Measurements from ENCODE around the gene PARVB.
"Not testable (repeated sequence)": the region's sequence is repeated elsewhere in the genome, so short reads cannot be mapped to it uniquely, and the experiment has no call there.

PARVB gene

DNA sequence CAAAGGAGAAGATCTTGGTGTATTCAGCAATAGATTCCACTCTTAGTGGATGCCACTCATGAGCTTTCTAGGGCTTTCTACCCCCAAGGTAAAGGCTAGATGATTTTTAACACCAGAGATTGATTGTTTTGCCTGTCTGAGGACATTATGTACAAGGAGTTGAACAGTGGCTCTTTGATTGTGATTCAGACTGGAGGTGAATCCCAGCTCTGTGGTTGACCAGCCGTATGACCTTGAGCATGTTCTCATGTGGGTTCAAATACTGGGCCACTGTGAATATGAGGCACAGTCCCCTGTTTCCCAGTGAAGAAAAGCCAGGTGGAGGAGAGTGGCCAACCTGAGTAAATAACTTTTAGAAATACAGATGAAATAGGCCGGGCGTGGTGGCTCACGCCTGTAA is 24.0 kb upstream of the PARVB start:
- Histone ChIP-seq H3K4me3 (ENCODE audit: low read depth in 1 of 2, low read length in 2 of 2) (no peak overlapping the region), H3K9me3 (ENCODE audit: control insufficient read depth in 1 of 2, low read length in 2 of 2) (no peaks in the 10 kb centered on the region), H3K27ac (ENCODE audit: low read length) (no peak overlapping the region), H3K27me3 (ENCODE audit: low read depth, low read length) (no peaks in the 10 kb centered on the region), H3K4me1 (ENCODE audit: control insufficient read depth in 1 of 2, insufficient read depth in 2 of 2, low read length in 2 of 2) (no peaks in the 10 kb centered on the region), H3K36me3 (ENCODE audit: control insufficient read depth in 1 of 2, insufficient read depth in 2 of 2, low read length in 2 of 2) (peaks cover 10 to 42% of the 10 kb centered on the region in 2 donors)

DNA sequence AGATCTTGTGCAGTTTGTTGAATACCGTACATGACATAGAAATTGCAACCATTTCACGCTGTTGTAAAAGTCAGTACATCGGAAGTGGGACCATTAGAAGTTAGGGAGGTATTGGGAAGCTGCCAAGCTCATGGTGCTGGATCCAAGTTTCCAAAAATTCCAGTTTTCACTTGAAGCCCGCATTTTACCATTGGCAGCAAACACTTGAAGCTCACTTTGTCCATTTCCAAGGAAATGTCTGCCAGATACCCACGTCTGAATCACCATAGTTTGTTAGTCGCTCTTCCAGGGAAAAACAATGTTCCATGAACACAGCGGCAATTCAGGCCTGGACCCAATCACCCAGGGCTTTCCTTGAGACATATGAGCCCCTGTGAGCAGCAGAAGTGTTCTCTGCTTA is 22.6 kb upstream of the PARVB start:
- Histone ChIP-seq H3K27me3 (ENCODE audit: low read depth, low read length) (no peaks in the 10 kb centered on the region), H3K9me3 (ENCODE audit: control insufficient read depth in 1 of 2, low read length in 2 of 2) (no peaks in the 10 kb centered on the region), H3K4me3 (ENCODE audit: low read depth in 1 of 2, low read length in 2 of 2) (no peak overlapping the region), H3K27ac (ENCODE audit: low read length) (no peak overlapping the region), H3K4me1 (ENCODE audit: control insufficient read depth in 1 of 2, insufficient read depth in 2 of 2, low read length in 2 of 2) (no peaks in the 10 kb centered on the region), H3K36me3 (ENCODE audit: control insufficient read depth in 1 of 2, insufficient read depth in 2 of 2, low read length in 2 of 2) (peaks cover 9 to 30% of the 10 kb centered on the region in 2 donors)

DNA sequence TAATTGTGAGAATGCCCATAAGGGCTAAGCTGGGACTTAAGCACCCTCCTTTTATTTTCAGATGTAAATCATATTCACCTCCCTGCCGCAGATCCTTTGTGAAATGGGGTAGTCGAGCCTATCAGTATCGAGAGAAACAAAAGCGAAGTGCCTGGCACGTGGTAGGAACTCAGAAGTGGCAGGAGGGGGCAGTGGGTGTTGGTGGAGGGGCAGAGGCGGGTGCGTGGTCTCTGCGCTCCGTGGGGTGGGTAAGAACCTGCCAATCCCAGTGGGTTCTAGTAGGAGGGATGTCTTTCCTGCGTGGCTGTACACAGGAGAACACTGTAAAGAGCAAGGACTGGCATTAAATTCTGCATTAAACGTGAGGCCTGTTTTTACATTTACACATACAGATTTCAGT is 21.8 kb upstream of the PARVB start:
- no peaks in the 10 kb centered on the region for H3K9me3 ChIP-seq (ENCODE audit: control insufficient read depth in 1 of 2, low read length in 2 of 2)
- H3K4me1 ChIP-seq (ENCODE audit: control insufficient read depth in 1 of 2, insufficient read depth in 2 of 2, low read length in 2 of 2): no peaks in the 10 kb centered on the region
- H3K36me3 ChIP-seq (ENCODE audit: control insufficient read depth in 1 of 2, insufficient read depth in 2 of 2, low read length in 2 of 2): peaks cover 2 to 22% of the 10 kb centered on the region in 2 donors
- H3K27ac ChIP-seq (ENCODE audit: low read length): no peak overlapping the region
- no peak overlapping the region for H3K4me3 ChIP-seq (ENCODE audit: low read depth in 1 of 2, low read length in 2 of 2)
- H3K27me3 ChIP-seq (ENCODE audit: low read depth, low read length): no peaks in the 10 kb centered on the region

DNA sequence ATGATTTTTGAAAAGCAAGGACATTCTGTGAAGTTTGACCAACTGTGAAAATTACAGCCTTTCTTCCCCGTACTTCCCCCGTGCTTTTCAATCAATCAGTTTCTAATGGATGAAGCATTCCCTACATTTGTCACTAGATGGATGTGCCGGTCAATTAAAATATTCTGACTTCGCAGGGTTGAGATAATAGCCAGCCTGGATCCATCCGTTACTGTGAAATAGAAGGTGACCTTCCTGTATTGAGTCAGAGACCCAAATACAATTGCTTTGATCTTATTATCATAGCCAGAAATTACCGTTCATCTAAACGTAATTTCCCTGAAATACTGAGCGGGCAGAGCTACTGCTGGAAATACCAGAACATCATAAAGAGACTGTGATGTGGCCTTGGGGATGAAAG is 21.1 kb upstream of the PARVB start:
- Histone ChIP-seq H3K9me3 (ENCODE audit: control insufficient read depth in 1 of 2, low read length in 2 of 2) (no peaks in the 10 kb centered on the region), H3K27ac (ENCODE audit: low read length) (no peak overlapping the region), H3K27me3 (ENCODE audit: low read depth, low read length) (no peaks in the 10 kb centered on the region), H3K4me3 (ENCODE audit: low read depth in 1 of 2, low read length in 2 of 2) (no peak overlapping the region), H3K36me3 (ENCODE audit: control insufficient read depth in 1 of 2, insufficient read depth in 2 of 2, low read length in 2 of 2) (peaks cover 0 to 15% of the 10 kb centered on the region in 2 donors), H3K4me1 (ENCODE audit: control insufficient read depth in 1 of 2, insufficient read depth in 2 of 2, low read length in 2 of 2) (no peaks in the 10 kb centered on the region)

DNA sequence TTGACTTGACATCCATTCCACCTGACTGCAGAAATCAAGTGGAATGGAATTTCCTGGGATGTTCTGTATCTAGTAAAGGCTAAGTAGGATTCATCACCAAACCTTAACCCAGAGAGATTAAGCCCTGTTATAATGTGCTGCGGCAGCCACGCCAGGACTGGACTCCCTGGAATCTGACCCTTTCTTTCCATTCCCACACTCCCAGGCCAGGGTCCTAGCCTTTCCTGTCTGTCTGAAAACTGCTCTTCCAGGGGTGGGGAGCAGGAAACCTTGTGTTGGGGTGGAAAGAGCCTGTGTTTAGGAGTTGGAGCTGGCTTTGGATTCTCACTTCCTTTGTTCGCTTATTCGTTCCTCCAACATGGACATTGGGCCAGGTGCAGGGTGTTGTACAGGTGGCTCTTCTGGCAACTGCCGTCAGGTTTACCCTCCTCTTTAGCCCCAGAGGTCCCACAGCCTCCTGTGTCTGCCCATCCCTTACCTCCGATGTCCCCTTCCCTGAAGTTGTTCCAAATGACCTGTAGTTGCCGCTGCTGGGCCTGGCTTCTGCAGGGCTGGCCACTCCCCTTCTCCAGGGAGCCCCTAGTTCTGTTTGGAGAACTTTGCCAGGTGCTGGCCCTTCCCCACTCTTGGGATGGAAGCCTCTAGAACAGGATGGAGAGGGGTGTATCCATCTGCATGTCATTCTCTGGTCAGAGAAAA is 20.5 kb upstream of the PARVB start:
- no peaks in the 10 kb centered on the region for H3K9me3 ChIP-seq (ENCODE audit: control insufficient read depth in 1 of 2, low read length in 2 of 2)
- no peak overlapping the region for H3K4me3 ChIP-seq (ENCODE audit: low read depth in 1 of 2, low read length in 2 of 2)
- peaks cover 0 to 10% of the 10 kb centered on the region in 2 donors for H3K36me3 ChIP-seq (ENCODE audit: control insufficient read depth in 1 of 2, insufficient read depth in 2 of 2, low read length in 2 of 2)
- no peak overlapping the region for H3K27ac ChIP-seq (ENCODE audit: low read length)
- no peaks in the 10 kb centered on the region for H3K27me3 ChIP-seq (ENCODE audit: low read depth, low read length)
- no peaks in the 10 kb centered on the region for H3K4me1 ChIP-seq (ENCODE audit: control insufficient read depth in 1 of 2, insufficient read depth in 2 of 2, low read length in 2 of 2)

DNA sequence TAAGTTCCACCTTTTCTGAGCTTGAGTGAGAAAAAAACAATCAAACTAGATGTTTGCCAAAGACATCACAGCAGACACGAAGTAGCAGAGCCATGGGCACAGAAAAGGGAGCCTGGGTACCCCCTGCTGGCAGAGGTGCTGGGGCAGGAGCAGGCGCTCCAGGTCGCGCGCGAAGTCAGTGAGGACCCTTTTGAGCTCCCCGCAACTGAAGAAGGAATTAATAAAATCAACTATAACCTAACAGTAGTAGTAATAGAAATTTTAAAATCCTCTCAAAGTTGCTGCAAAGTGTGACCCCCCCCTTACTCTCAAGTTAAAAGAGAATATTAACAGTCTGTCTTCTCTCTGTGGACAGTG is 20.0 kb upstream of the PARVB start:
- no peaks in the 10 kb centered on the region for H3K4me1 ChIP-seq (ENCODE audit: control insufficient read depth in 1 of 2, insufficient read depth in 2 of 2, low read length in 2 of 2)
- H3K27me3 ChIP-seq (ENCODE audit: low read depth, low read length): no peaks in the 10 kb centered on the region
- no peaks in the 10 kb centered on the region for H3K9me3 ChIP-seq (ENCODE audit: control insufficient read depth in 1 of 2, low read length in 2 of 2)
- H3K4me3 ChIP-seq (ENCODE audit: low read depth in 1 of 2, low read length in 2 of 2): no peak overlapping the region
- H3K36me3 ChIP-seq (ENCODE audit: control insufficient read depth in 1 of 2, insufficient read depth in 2 of 2, low read length in 2 of 2): peaks cover 0 to 4% of the 10 kb centered on the region in 2 donors
- no peak overlapping the region for H3K27ac ChIP-seq (ENCODE audit: low read length)

DNA sequence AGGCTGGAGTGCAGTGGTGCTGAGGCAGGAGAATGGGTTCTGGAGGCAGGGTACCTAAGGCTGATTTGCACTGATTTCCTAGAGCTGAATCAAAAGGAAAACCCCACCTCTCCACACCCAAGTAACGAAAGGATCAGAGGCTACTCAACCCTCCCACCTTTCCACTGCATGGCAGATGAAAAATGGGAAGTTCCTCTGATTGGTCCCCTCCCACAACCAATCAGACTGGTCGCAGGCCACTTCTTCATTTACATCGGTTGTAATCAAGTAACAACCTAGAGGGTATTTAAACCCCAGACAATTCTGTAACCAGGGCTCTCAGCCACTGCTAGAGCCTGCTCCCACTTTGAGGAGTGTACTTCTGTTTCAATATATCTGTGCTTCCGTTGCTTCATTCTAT is 18.6 kb upstream of the PARVB start:
- Histone ChIP-seq H3K4me1 (ENCODE audit: control insufficient read depth in 1 of 2, insufficient read depth in 2 of 2, low read length in 2 of 2) (no peaks in the 10 kb centered on the region), H3K27ac (ENCODE audit: low read length) (no peak overlapping the region), H3K9me3 (ENCODE audit: control insufficient read depth in 1 of 2, low read length in 2 of 2) (no peaks in the 10 kb centered on the region), H3K36me3 (ENCODE audit: control insufficient read depth in 1 of 2, insufficient read depth in 2 of 2, low read length in 2 of 2) (no peaks in the 10 kb centered on the region), H3K27me3 (ENCODE audit: low read depth, low read length) (no peaks in the 10 kb centered on the region), H3K4me3 (ENCODE audit: low read depth in 1 of 2, low read length in 2 of 2) (no peak overlapping the region)

DNA sequence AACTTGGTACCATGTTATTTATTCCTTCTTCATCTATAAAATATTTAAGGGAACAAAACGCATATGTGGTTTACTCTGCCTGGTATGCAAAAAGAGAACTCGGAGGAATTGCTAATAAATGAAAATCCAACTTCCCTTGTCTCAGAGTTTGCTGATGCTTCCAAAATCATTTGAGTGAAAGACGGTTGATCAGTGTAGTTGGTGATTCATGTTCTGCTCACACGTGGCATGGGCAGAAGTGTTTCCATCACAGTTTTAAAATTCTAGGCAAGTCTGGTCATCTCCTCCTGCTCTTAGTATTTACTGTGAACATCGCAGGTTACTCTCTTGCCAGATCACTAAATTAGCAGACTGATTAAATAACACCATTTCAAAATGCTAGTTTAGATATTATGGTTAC is 11.9 kb upstream of the PARVB start:
- no peaks in the 10 kb centered on the region for H3K9me3 ChIP-seq (ENCODE audit: control insufficient read depth in 1 of 2, low read length in 2 of 2)
- no peaks in the 10 kb centered on the region for H3K36me3 ChIP-seq (ENCODE audit: control insufficient read depth in 1 of 2, insufficient read depth in 2 of 2, low read length in 2 of 2)
- no peak overlapping the region for H3K27ac ChIP-seq (ENCODE audit: low read length)
- no peak overlapping the region for H3K4me3 ChIP-seq (ENCODE audit: low read depth in 1 of 2, low read length in 2 of 2)
- H3K4me1 ChIP-seq (ENCODE audit: control insufficient read depth in 1 of 2, insufficient read depth in 2 of 2, low read length in 2 of 2): no peaks in the 10 kb centered on the region
- H3K27me3 ChIP-seq (ENCODE audit: low read depth, low read length): no peaks in the 10 kb centered on the region

DNA sequence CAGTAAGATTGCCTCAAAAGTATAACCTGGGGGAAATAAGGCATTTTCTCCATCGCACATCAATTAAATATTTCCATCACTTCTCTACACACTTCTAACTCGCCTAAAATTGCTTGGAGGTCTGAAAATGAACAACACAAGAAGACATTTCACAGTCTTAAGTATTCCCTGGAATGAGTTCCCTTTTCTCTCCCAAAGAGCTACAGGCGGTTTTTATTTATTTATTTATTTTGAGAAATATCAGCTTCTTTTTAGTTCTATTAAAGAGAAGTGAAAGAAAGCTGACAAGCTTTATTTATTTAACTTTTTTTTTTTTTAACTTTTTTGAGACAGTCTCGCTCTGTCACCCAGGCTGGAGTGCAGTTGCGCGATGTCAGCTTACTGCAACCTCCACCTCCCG is 11.5 kb upstream of the PARVB start:
- no peaks in the 10 kb centered on the region for H3K36me3 ChIP-seq (ENCODE audit: control insufficient read depth in 1 of 2, insufficient read depth in 2 of 2, low read length in 2 of 2)
- H3K9me3 ChIP-seq (ENCODE audit: control insufficient read depth in 1 of 2, low read length in 2 of 2): no peaks in the 10 kb centered on the region
- no peak overlapping the region for H3K27ac ChIP-seq (ENCODE audit: low read length)
- H3K4me3 ChIP-seq (ENCODE audit: low read depth in 1 of 2, low read length in 2 of 2): no peak overlapping the region
- no peaks in the 10 kb centered on the region for H3K27me3 ChIP-seq (ENCODE audit: low read depth, low read length)
- no peaks in the 10 kb centered on the region for H3K4me1 ChIP-seq (ENCODE audit: control insufficient read depth in 1 of 2, insufficient read depth in 2 of 2, low read length in 2 of 2)

DNA sequence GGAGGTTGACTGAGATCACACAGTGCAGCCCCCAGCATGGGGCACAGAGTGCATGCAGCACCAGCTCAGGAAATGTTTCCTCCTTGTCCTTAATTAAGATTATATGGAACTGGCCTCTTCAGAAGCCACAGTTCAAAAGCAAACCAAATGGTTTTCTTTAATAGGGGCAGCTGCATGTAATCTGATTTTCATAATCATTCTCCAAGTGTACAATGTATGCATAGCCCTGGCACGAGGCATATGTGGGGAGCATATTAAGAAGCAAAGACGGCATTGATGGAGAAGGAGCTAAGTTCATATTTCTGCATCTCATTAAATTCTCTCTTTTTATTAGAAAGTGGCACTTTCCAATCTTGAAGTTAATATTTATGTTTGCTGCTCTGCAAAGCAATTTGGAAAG is 9.9 kb upstream of the PARVB start:
- Histone ChIP-seq H3K9me3 (ENCODE audit: control insufficient read depth in 1 of 2, low read length in 2 of 2) (no peaks in the 10 kb centered on the region), H3K27ac (ENCODE audit: low read length) (no peak overlapping the region), H3K27me3 (ENCODE audit: low read depth, low read length) (no peaks in the 10 kb centered on the region), H3K4me3 (ENCODE audit: low read depth in 1 of 2, low read length in 2 of 2) (no peak overlapping the region), H3K4me1 (ENCODE audit: control insufficient read depth in 1 of 2, insufficient read depth in 2 of 2, low read length in 2 of 2) (no peaks in the 10 kb centered on the region), H3K36me3 (ENCODE audit: control insufficient read depth in 1 of 2, insufficient read depth in 2 of 2, low read length in 2 of 2) (no peaks in the 10 kb centered on the region)

DNA sequence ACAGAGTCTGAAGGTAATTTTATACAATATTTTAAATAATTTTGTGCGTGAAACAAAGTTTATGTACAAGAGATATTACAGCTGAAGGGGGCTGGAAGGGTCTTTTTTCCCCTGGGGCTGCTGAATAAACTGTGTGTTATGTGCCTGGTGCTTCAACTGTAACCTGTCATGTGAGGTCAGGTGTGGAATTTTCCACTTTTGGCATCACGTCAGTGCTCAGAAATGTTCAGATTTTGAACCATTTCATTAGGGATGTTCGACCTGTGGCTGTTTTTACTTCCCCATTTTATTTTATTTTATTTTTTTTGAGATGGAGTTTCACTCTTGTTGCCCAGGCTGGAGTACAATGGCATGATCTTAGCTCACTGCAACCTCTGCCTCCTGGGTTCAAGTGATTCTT is 7.5 kb upstream of the PARVB start:
- not testable (repeated sequence) for H3K36me3 ChIP-seq (ENCODE audit: control insufficient read depth in 1 of 2, insufficient read depth in 2 of 2, low read length in 2 of 2); H3K27ac ChIP-seq (ENCODE audit: low read length); H3K4me1 ChIP-seq (ENCODE audit: control insufficient read depth in 1 of 2, insufficient read depth in 2 of 2, low read length in 2 of 2); H3K9me3 ChIP-seq (ENCODE audit: control insufficient read depth in 1 of 2, low read length in 2 of 2); H3K27me3 ChIP-seq (ENCODE audit: low read depth, low read length); H3K4me3 ChIP-seq (ENCODE audit: low read depth in 1 of 2, low read length in 2 of 2)

DNA sequence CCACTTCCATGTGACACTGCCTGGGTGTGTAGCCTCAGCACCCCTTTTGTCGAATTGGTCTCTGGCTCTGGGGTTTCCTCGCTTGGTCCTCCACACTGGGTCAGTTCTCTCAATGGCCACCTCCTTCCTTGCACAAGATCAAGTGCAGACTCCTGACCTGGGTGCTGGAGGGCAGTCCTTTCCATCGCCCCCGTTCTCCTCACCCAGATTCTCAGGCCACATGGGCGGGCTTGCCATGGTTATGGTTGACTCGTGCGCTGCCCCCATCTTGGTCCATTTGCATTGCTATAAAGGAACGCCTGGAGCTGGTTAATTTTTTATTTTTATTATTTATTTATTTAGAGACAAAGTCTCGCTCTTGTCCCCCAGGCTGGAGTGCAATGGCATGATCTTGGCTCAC is 5.5 kb upstream of the PARVB start:
- H3K4me1 ChIP-seq (ENCODE audit: control insufficient read depth in 1 of 2, insufficient read depth in 2 of 2, low read length in 2 of 2): no peaks in the 10 kb centered on the region
- no peak overlapping the region for H3K4me3 ChIP-seq (ENCODE audit: low read depth in 1 of 2, low read length in 2 of 2)
- H3K27me3 ChIP-seq (ENCODE audit: low read depth, low read length): no peaks in the 10 kb centered on the region
- H3K9me3 ChIP-seq (ENCODE audit: control insufficient read depth in 1 of 2, low read length in 2 of 2): no peaks in the 10 kb centered on the region
- H3K36me3 ChIP-seq (ENCODE audit: control insufficient read depth in 1 of 2, insufficient read depth in 2 of 2, low read length in 2 of 2): no peaks in the 10 kb centered on the region
- H3K27ac ChIP-seq (ENCODE audit: low read length): no peak overlapping the region

All from muscle layer of duodenum (tissue), 2 donors.